GM23248 (cell line): ENCODE results near the gene KIDINS220. TPM values are rescaled to one million over a fixed set of nuclear protein-coding genes. Genes with fewer than 3 reads are reported as not detected.
"Not testable (repeated sequence)": the region's sequence is repeated elsewhere in the genome, so short reads cannot be mapped to it uniquely, and the experiment has no call there.

ENCODE experiments used
- DNase-seq: peaks from one replicate; pipeline ENCODE4 v3.0.0-alpha.2; 2015
- H2AFZ ChIP-seq: fragments of 200-600 bp; sonication (generic); 2 replicates; pipeline ENCODE4 v1.6.1; 2016; ENCODE audit warnings: antibody characterized with exemption
- H3F3A ChIP-seq: fragments of 200-600 bp; sonication (generic); 2 replicates; pipeline ENCODE4 v1.6.1; 2016; ENCODE audit warnings: mild to moderate bottlenecking, antibody characterized with exemption, mixed run types; ENCODE audit not compliant: insufficient read depth
- H3K27ac ChIP-seq: fragments of 200-600 bp; sonication (generic); 2 replicates; pipeline ENCODE4 v1.5.1; 2016; ENCODE audit warnings: mild to moderate bottlenecking
- H3K27me3 ChIP-seq: fragments of 200-600 bp; sonication (generic); replicated peaks from 2 replicates; pipeline ENCODE4 v1.6.1; 2016; ENCODE audit warnings: mild to moderate bottlenecking; ENCODE audit not compliant: insufficient read depth
- H3K36me3 ChIP-seq: fragments of 200-600 bp; sonication (generic); 2 replicates; pipeline ENCODE4 v1.6.1; 2016; ENCODE audit warnings: low read depth, mild to moderate bottlenecking
- H3K4me1 ChIP-seq: fragments of 200-600 bp; sonication (generic); 2 replicates; pipeline ENCODE4 v1.6.1; 2016; ENCODE audit warnings: mild to moderate bottlenecking; ENCODE audit not compliant: insufficient read depth
- H3K4me2 ChIP-seq: fragments of 200-600 bp; sonication (generic); one replicate; pipeline ENCODE4 v1.6.1; 2016; ENCODE audit warnings: mild to moderate bottlenecking; ENCODE audit not compliant: unreplicated experiment
- H3K4me3 ChIP-seq: fragments of 200-600 bp; sonication (generic); 2 replicates; pipeline ENCODE4 v1.5.1; 2016; ENCODE audit warnings: mild to moderate bottlenecking
- H3K79me2 ChIP-seq: fragments of 200-600 bp; sonication (generic); 2 replicates; pipeline ENCODE4 v1.6.1; 2016; ENCODE audit warnings: mild to moderate bottlenecking; ENCODE audit not compliant: insufficient read depth
- H3K9ac ChIP-seq: fragments of 200-600 bp; sonication (generic); 2 replicates; pipeline ENCODE4 v1.6.1; 2016; ENCODE audit warnings: mild to moderate bottlenecking
- H3K9me2 ChIP-seq: fragments of 200-600 bp; sonication (generic); 2 replicates; pipeline ENCODE4 v1.6.1; 2016; ENCODE audit warnings: mixed run types, mild to moderate bottlenecking, moderate library complexity; ENCODE audit not compliant: insufficient read depth
- H3K9me3 ChIP-seq: fragments of 200-600 bp; sonication (generic); one replicate; pipeline ENCODE4 v1.6.1; 2017; ENCODE audit warnings: low read depth
- H4K20me1 ChIP-seq: fragments of 200-600 bp; sonication (generic); 2 replicates; pipeline ENCODE4 v1.6.0; 2016; ENCODE audit not compliant: insufficient read depth
- EZH2 ChIP-seq: fragments of 200-600 bp; sonication (generic); IDR thresholded peaks from 2 replicates; pipeline ENCODE4 v1.6.1; 2018; ENCODE audit warnings: antibody characterized with exemption, mild to moderate bottlenecking; ENCODE audit not compliant: insufficient read depth, poor library complexity, severe bottlenecking
- EZH2phosphoT487 ChIP-seq: fragments of 200-600 bp; sonication (generic); IDR thresholded peaks from 2 replicates; pipeline ENCODE4 v1.6.1; 2018; ENCODE audit warnings: antibody characterized with exemption, moderate library complexity, mild to moderate bottlenecking, low read depth; ENCODE audit not compliant: insufficient read depth
- WGBS, 2 experiments: methylation state at CpG; one replicate each; pipeline ENCODE4 v1.1.6; 2015 to 2017; ENCODE audit warnings: low lambda C conversion rate in 2 of 2, low coverage in 1 of 2; ENCODE audit errors: missing lambda C conversion rate in 2 of 2; 5-methylcytosine and 5-hydroxymethylcytosine counted together
- in situ Hi-C: fragments of 300-500 bp; cut with MboI; formaldehyde crosslinking; loops from 2 replicates; pipeline ENCODE4 v1.15.0; 2020
- polyA plus RNA-seq: library from polyadenylated mRNA; unstranded; fragments of >200 nt; fragmentation: Nextera tagmentation; extraction: Ambion mirVana; gene quantifications from 2 replicates; pipeline ENCODE4 v1.2.1, GENCODE V29; 2016
- total RNA-seq: library from RNA; depleted of rRNA; stranded (reverse); fragments of >200 nt; shearing (Covaris generic); gene quantifications from 2 replicates; pipeline ENCODE4 v1.2.3, GENCODE V29; 2014

Gene KIDINS220
- total and polyA plus RNA-seq, 2 experiments from 2014 or later = 25.0 to 52.2 TPM

GRCh38 chr2:8740136-8740535, 97.3 kb downstream of the KIDINS220 start:
- TF ChIP-seq EZH2phosphoT487 (no peak), EZH2 (no peak)
- no peaks in the 10 kb centered on the region for H3K9me2 ChIP-seq
- no peak overlapping the region for H3K4me3 ChIP-seq
- H2AFZ ChIP-seq = no peak overlapping the region
- no peak overlapping the region for H3K4me2 ChIP-seq
- H4K20me1 ChIP-seq = no peaks in the 10 kb centered on the region
- H3K4me1 ChIP-seq = peaks cover 12% of the 10 kb centered on the region
- no peak overlapping the region for H3K27ac ChIP-seq
- no peak for DNase-seq
- peaks cover 4% of the 10 kb centered on the region; the same call in 1 of the 2 replicates for H3K36me3 ChIP-seq
- H3K9ac ChIP-seq = no peak overlapping the region
- H3K79me2 ChIP-seq = no peaks in the 10 kb centered on the region
- H3K9me3 ChIP-seq = no peaks in the 10 kb centered on the region
- no peaks in the 10 kb centered on the region for H3K27me3 ChIP-seq
- in situ Hi-C loops = no loop called here
- H3F3A ChIP-seq = no peaks in the 10 kb centered on the region
- WGBS, 2 experiments = 81 to 83% methylated on average over 4 of the region's 4 CpGs

- peaks cover 12% of the 10 kb centered on the region for H3K4me1 ChIP-seq
- H3K9me2 ChIP-seq = no peaks in the 10 kb centered on the region
- no peak overlapping the region for H3K4me3 ChIP-seq
- TF ChIP-seq EZH2phosphoT487 = no peak
- TF ChIP-seq EZH2 = no peak
- no peak overlapping the region for H2AFZ ChIP-seq
- in situ Hi-C loops = no loop called here
- WGBS, 2 experiments = 68 to 73% methylated on average over 2 of the region's 2 CpGs
- H3K79me2 ChIP-seq = no peaks in the 10 kb centered on the region
- H3K27me3 ChIP-seq = no peaks in the 10 kb centered on the region
- no peaks in the 10 kb centered on the region for H3F3A ChIP-seq
- DNase-seq = peak; percentile 49
- H3K9me3 ChIP-seq = no peaks in the 10 kb centered on the region
- no peaks in the 10 kb centered on the region for H4K20me1 ChIP-seq
- H3K4me2 ChIP-seq = no peak overlapping the region
- no peak overlapping the region for H3K27ac ChIP-seq
- peaks cover 22% of the 10 kb centered on the region; the same call in 1 of the 2 replicates for H3K36me3 ChIP-seq
- H3K9ac ChIP-seq = no peak overlapping the region
Measured at GRCh38 chr2:8737571-8738175, 99.7 kb downstream of the KIDINS220 start.

GRCh38 chr2:8732601-8733000, 104.8 kb downstream of the KIDINS220 start:
- in situ Hi-C loops = no loop called here
- H3K36me3 ChIP-seq = peaks cover 33% of the 10 kb centered on the region; the same call in 1 of the 2 replicates
- H3K4me2 ChIP-seq = no peak overlapping the region
- H3F3A ChIP-seq = no peaks in the 10 kb centered on the region
- no peak for TF ChIP-seq EZH2
- no peak for TF ChIP-seq EZH2phosphoT487
- no peak overlapping the region for H3K4me3 ChIP-seq
- H3K79me2 ChIP-seq = no peaks in the 10 kb centered on the region
- H3K4me1 ChIP-seq = peaks cover 6% of the 10 kb centered on the region
- H3K9me3 ChIP-seq = no peaks in the 10 kb centered on the region
- WGBS, 2 experiments = 96 to 99% methylated on average over 10 of the region's 10 CpGs
- no peaks in the 10 kb centered on the region for H4K20me1 ChIP-seq
- DNase-seq = no peak
- no peak overlapping the region for H2AFZ ChIP-seq
- no peaks in the 10 kb centered on the region for H3K9me2 ChIP-seq
- no peak overlapping the region for H3K27ac ChIP-seq
- H3K9ac ChIP-seq = no peak overlapping the region
- H3K27me3 ChIP-seq = no peaks in the 10 kb centered on the region

GRCh38 chr2:8729939-8730338, 107.5 kb downstream of the KIDINS220 start:
- in situ Hi-C loops = no loop called here
- no peak for DNase-seq
- Histone ChIP-seq H3K27me3 (no peaks in the 10 kb centered on the region), H2AFZ (no peak overlapping the region), H3K4me2 (no peak overlapping the region), H3K4me1 (no peaks in the 10 kb centered on the region), H3K27ac (no peak overlapping the region), H3K79me2 (no peaks in the 10 kb centered on the region), H3K36me3 (peaks cover 32% of the 10 kb centered on the region; the same call in 1 of the 2 replicates), H4K20me1 (no peaks in the 10 kb centered on the region), H3K9ac (no peak overlapping the region), H3F3A (0 out of 2 replicates have a peak, but pooled peaks cover 3% of the 10 kb centered on the region), H3K9me2 (no peaks in the 10 kb centered on the region), H3K9me3 (no peaks in the 10 kb centered on the region), H3K4me3 (no peak overlapping the region)
- no peak for TF ChIP-seq EZH2phosphoT487
- no peak for TF ChIP-seq EZH2
- WGBS, 2 experiments = 79 to 80% methylated on average over 9 of the region's 9 CpGs

- DNase-seq, in situ Hi-C loops: not testable (repeated sequence)
Measured at GRCh38 chr2:8729101-8729500, 108.3 kb downstream of the KIDINS220 start.

More at GRCh38 chr2:8729101-8729500, 108.3 kb downstream of the KIDINS220 start:
- not testable (repeated sequence) for H3K27ac ChIP-seq, H3K79me2 ChIP-seq, H4K20me1 ChIP-seq, H3K4me2 ChIP-seq, H2AFZ ChIP-seq, H3K4me3 ChIP-seq, H3K9ac ChIP-seq, H3F3A ChIP-seq, H3K4me1 ChIP-seq, H3K27me3 ChIP-seq, H3K9me3 ChIP-seq, H3K9me2 ChIP-seq
- WGBS, 2 experiments = 99% methylated on average over 5 of the region's 5 CpGs
- peaks cover 24% of the 10 kb centered on the region; the same call in 1 of the 2 replicates for H3K36me3 ChIP-seq
